Measurements from ENCODE around the gene GALNT17. TPM values are rescaled to one million over a fixed set of nuclear protein-coding genes. Genes with fewer than 3 reads are reported as not detected.

GALNT17 gene
- polyA plus RNA-seq, 2 donors, result 1.7 to 6.1 TPM

- 47 to 76% methylated on average over 5 of the region's 5 CpGs for WGBS, 2 donors
- Histone ChIP-seq H3K27ac (ENCODE audit: low read depth in 2 of 2, low read length in 1 of 2) (no peak overlapping the region), H3K4me3 (ENCODE audit: low read depth in 1 of 2, low read length in 2 of 2) (no peak overlapping the region), H3K9me3 (ENCODE audit: control insufficient read depth in 2 of 2, insufficient read depth in 1 of 2, low read depth in 1 of 2, low read length in 1 of 2) (no peaks in the 10 kb centered on the region), H3K36me3 (ENCODE audit: control insufficient read depth in 2 of 2, insufficient read depth in 2 of 2, low read length in 1 of 2) (no peaks in the 10 kb centered on the region), H3K4me1 (ENCODE audit: control insufficient read depth in 2 of 2, insufficient read depth in 2 of 2, low read length in 1 of 2) (no peaks in the 10 kb centered on the region), H3K27me3 (ENCODE audit: control insufficient read depth in 1 of 2, insufficient read depth in 2 of 2, low read length in 2 of 2) (no peaks in the 10 kb centered on the region)
These were observed 217.9 kb downstream of the GALNT17 start for GRCh38 chr7:71349682-71350481.

GRCh38 chr7:71350680-71351079 is 218.7 kb downstream of the GALNT17 start:
- H3K4me3 ChIP-seq (ENCODE audit: low read depth in 1 of 2, low read length in 2 of 2), result no peak overlapping the region
- H3K4me1 ChIP-seq (ENCODE audit: control insufficient read depth in 2 of 2, insufficient read depth in 2 of 2, low read length in 1 of 2), result no peaks in the 10 kb centered on the region
- H3K27me3 ChIP-seq (ENCODE audit: control insufficient read depth in 1 of 2, insufficient read depth in 2 of 2, low read length in 2 of 2), result no peaks in the 10 kb centered on the region
- H3K27ac ChIP-seq (ENCODE audit: low read depth in 2 of 2, low read length in 1 of 2), result no peak overlapping the region
- no peaks in the 10 kb centered on the region for H3K9me3 ChIP-seq (ENCODE audit: control insufficient read depth in 2 of 2, insufficient read depth in 1 of 2, low read depth in 1 of 2, low read length in 1 of 2)
- 41 to 46% methylated on average over 2 of the region's 2 CpGs for WGBS, 2 donors
- no peaks in the 10 kb centered on the region for H3K36me3 ChIP-seq (ENCODE audit: control insufficient read depth in 2 of 2, insufficient read depth in 2 of 2, low read length in 1 of 2)

- H3K4me3 ChIP-seq (ENCODE audit: low read depth in 1 of 2, low read length in 2 of 2), result no peak overlapping the region
- H3K27ac ChIP-seq (ENCODE audit: low read depth in 2 of 2, low read length in 1 of 2), result no peak overlapping the region
- H3K4me1 ChIP-seq (ENCODE audit: control insufficient read depth in 2 of 2, insufficient read depth in 2 of 2, low read length in 1 of 2), result no peaks in the 10 kb centered on the region
- no peaks in the 10 kb centered on the region for H3K27me3 ChIP-seq (ENCODE audit: control insufficient read depth in 1 of 2, insufficient read depth in 2 of 2, low read length in 2 of 2)
- no peaks in the 10 kb centered on the region for H3K36me3 ChIP-seq (ENCODE audit: control insufficient read depth in 2 of 2, insufficient read depth in 2 of 2, low read length in 1 of 2)
- peaks cover 0 to 5% of the 10 kb centered on the region in 2 donors for H3K9me3 ChIP-seq (ENCODE audit: control insufficient read depth in 2 of 2, insufficient read depth in 1 of 2, low read depth in 1 of 2, low read length in 1 of 2)
These were observed 222.8 kb downstream of the GALNT17 start for GRCh38 chr7:71354716-71355115.

GRCh38 chr7:71361451-71362032 is 229.6 kb downstream of the GALNT17 start:
- Histone ChIP-seq H3K36me3 (ENCODE audit: control insufficient read depth in 2 of 2, insufficient read depth in 2 of 2, low read length in 1 of 2) (no peaks in the 10 kb centered on the region), H3K27ac (ENCODE audit: low read depth in 2 of 2, low read length in 1 of 2) (no peak overlapping the region), H3K9me3 (ENCODE audit: control insufficient read depth in 2 of 2, insufficient read depth in 1 of 2, low read depth in 1 of 2, low read length in 1 of 2) (peaks cover 0 to 5% of the 10 kb centered on the region in 2 donors), H3K4me1 (ENCODE audit: control insufficient read depth in 2 of 2, insufficient read depth in 2 of 2, low read length in 1 of 2) (no peaks in the 10 kb centered on the region), H3K27me3 (ENCODE audit: control insufficient read depth in 1 of 2, insufficient read depth in 2 of 2, low read length in 2 of 2) (no peaks in the 10 kb centered on the region), H3K4me3 (ENCODE audit: low read depth in 1 of 2, low read length in 2 of 2) (no peak overlapping the region)
- 51 to 56% methylated on average over 4 of the region's 4 CpGs for WGBS, 2 donors

- Histone ChIP-seq H3K27ac (ENCODE audit: low read depth in 2 of 2, low read length in 1 of 2) (no peak overlapping the region), H3K27me3 (ENCODE audit: control insufficient read depth in 1 of 2, insufficient read depth in 2 of 2, low read length in 2 of 2) (no peaks in the 10 kb centered on the region), H3K36me3 (ENCODE audit: control insufficient read depth in 2 of 2, insufficient read depth in 2 of 2, low read length in 1 of 2) (no peaks in the 10 kb centered on the region), H3K4me1 (ENCODE audit: control insufficient read depth in 2 of 2, insufficient read depth in 2 of 2, low read length in 1 of 2) (no peaks in the 10 kb centered on the region), H3K9me3 (ENCODE audit: control insufficient read depth in 2 of 2, insufficient read depth in 1 of 2, low read depth in 1 of 2, low read length in 1 of 2) (peaks cover 0 to 5% of the 10 kb centered on the region in 2 donors), H3K4me3 (ENCODE audit: low read depth in 1 of 2, low read length in 2 of 2) (no peak overlapping the region)
- WGBS, 2 donors, result 80 to 83% methylated on average over 7 of the region's 7 CpGs
These were observed 230.3 kb downstream of the GALNT17 start for GRCh38 chr7:71362240-71362639.

- no peaks in the 10 kb centered on the region for H3K36me3 ChIP-seq (ENCODE audit: control insufficient read depth in 2 of 2, insufficient read depth in 2 of 2, low read length in 1 of 2)
- H3K27me3 ChIP-seq (ENCODE audit: control insufficient read depth in 1 of 2, insufficient read depth in 2 of 2, low read length in 2 of 2), result no peaks in the 10 kb centered on the region
- H3K9me3 ChIP-seq (ENCODE audit: control insufficient read depth in 2 of 2, insufficient read depth in 1 of 2, low read depth in 1 of 2, low read length in 1 of 2), result peaks cover 0 to 5% of the 10 kb centered on the region in 2 donors
- WGBS, 2 donors, result 79 to 88% methylated on average over 5 of the region's 5 CpGs
- H3K4me3 ChIP-seq (ENCODE audit: low read depth in 1 of 2, low read length in 2 of 2), result no peak overlapping the region
- no peak overlapping the region for H3K27ac ChIP-seq (ENCODE audit: low read depth in 2 of 2, low read length in 1 of 2)
- no peaks in the 10 kb centered on the region for H3K4me1 ChIP-seq (ENCODE audit: control insufficient read depth in 2 of 2, insufficient read depth in 2 of 2, low read length in 1 of 2)
These were observed 231.3 kb downstream of the GALNT17 start for GRCh38 chr7:71363223-71363622.

- H3K27ac ChIP-seq (ENCODE audit: low read depth in 2 of 2, low read length in 1 of 2), result no peak overlapping the region
- peaks cover 0 to 5% of the 10 kb centered on the region in 2 donors for H3K9me3 ChIP-seq (ENCODE audit: control insufficient read depth in 2 of 2, insufficient read depth in 1 of 2, low read depth in 1 of 2, low read length in 1 of 2)
- H3K27me3 ChIP-seq (ENCODE audit: control insufficient read depth in 1 of 2, insufficient read depth in 2 of 2, low read length in 2 of 2), result no peaks in the 10 kb centered on the region
- 88 to 94% methylated on average over 7 of the region's 7 CpGs for WGBS, 2 donors
- no peaks in the 10 kb centered on the region for H3K36me3 ChIP-seq (ENCODE audit: control insufficient read depth in 2 of 2, insufficient read depth in 2 of 2, low read length in 1 of 2)
- H3K4me1 ChIP-seq (ENCODE audit: control insufficient read depth in 2 of 2, insufficient read depth in 2 of 2, low read length in 1 of 2), result no peaks in the 10 kb centered on the region
- no peak overlapping the region for H3K4me3 ChIP-seq (ENCODE audit: low read depth in 1 of 2, low read length in 2 of 2)
These were observed 231.7 kb downstream of the GALNT17 start for GRCh38 chr7:71363627-71364026.

- H3K36me3 ChIP-seq (ENCODE audit: control insufficient read depth in 2 of 2, insufficient read depth in 2 of 2, low read length in 1 of 2), result no peaks in the 10 kb centered on the region
- no peaks in the 10 kb centered on the region for H3K9me3 ChIP-seq (ENCODE audit: control insufficient read depth in 2 of 2, insufficient read depth in 1 of 2, low read depth in 1 of 2, low read length in 1 of 2)
- H3K4me3 ChIP-seq (ENCODE audit: low read depth in 1 of 2, low read length in 2 of 2), result no peak overlapping the region
- H3K27ac ChIP-seq (ENCODE audit: low read depth in 2 of 2, low read length in 1 of 2), result no peak overlapping the region
- H3K4me1 ChIP-seq (ENCODE audit: control insufficient read depth in 2 of 2, insufficient read depth in 2 of 2, low read length in 1 of 2), result no peaks in the 10 kb centered on the region
- no peaks in the 10 kb centered on the region for H3K27me3 ChIP-seq (ENCODE audit: control insufficient read depth in 1 of 2, insufficient read depth in 2 of 2, low read length in 2 of 2)
- WGBS, 2 donors, result 49 to 52% methylated on average over 2 of the region's 2 CpGs
These were observed 232.6 kb downstream of the GALNT17 start for GRCh38 chr7:71364551-71364950.

GRCh38 chr7:71372991-71373390 is 241.0 kb downstream of the GALNT17 start:
- Histone ChIP-seq H3K4me1 (ENCODE audit: control insufficient read depth in 2 of 2, insufficient read depth in 2 of 2, low read length in 1 of 2) (no peaks in the 10 kb centered on the region), H3K9me3 (ENCODE audit: control insufficient read depth in 2 of 2, insufficient read depth in 1 of 2, low read depth in 1 of 2, low read length in 1 of 2) (peaks cover 2 to 3% of the 10 kb centered on the region in 2 donors), H3K27ac (ENCODE audit: low read depth in 2 of 2, low read length in 1 of 2) (no peak overlapping the region), H3K36me3 (ENCODE audit: control insufficient read depth in 2 of 2, insufficient read depth in 2 of 2, low read length in 1 of 2) (no peaks in the 10 kb centered on the region), H3K4me3 (ENCODE audit: low read depth in 1 of 2, low read length in 2 of 2) (no peak overlapping the region), H3K27me3 (ENCODE audit: control insufficient read depth in 1 of 2, insufficient read depth in 2 of 2, low read length in 2 of 2) (no peaks in the 10 kb centered on the region)
- 86 to 91% methylated on average over 5 of the region's 5 CpGs for WGBS, 2 donors

- Histone ChIP-seq H3K4me1 (ENCODE audit: control insufficient read depth in 2 of 2, insufficient read depth in 2 of 2, low read length in 1 of 2) (no peaks in the 10 kb centered on the region), H3K4me3 (ENCODE audit: low read depth in 1 of 2, low read length in 2 of 2) (no peak overlapping the region), H3K27ac (ENCODE audit: low read depth in 2 of 2, low read length in 1 of 2) (no peak overlapping the region), H3K9me3 (ENCODE audit: control insufficient read depth in 2 of 2, insufficient read depth in 1 of 2, low read depth in 1 of 2, low read length in 1 of 2) (peaks cover 3 to 5% of the 10 kb centered on the region in 2 donors), H3K27me3 (ENCODE audit: control insufficient read depth in 1 of 2, insufficient read depth in 2 of 2, low read length in 2 of 2) (no peaks in the 10 kb centered on the region), H3K36me3 (ENCODE audit: control insufficient read depth in 2 of 2, insufficient read depth in 2 of 2, low read length in 1 of 2) (no peaks in the 10 kb centered on the region)
- 60 to 62% methylated on average over 3 of the region's 3 CpGs for WGBS, 2 donors
These were observed 245.1 kb downstream of the GALNT17 start for GRCh38 chr7:71377062-71377461.
